COLO829 (cell line): ENCODE measurements around the gene PKDREJ.
"Not testable (repeated sequence)": the region's sequence is repeated elsewhere in the genome, so short reads cannot be mapped to it uniquely, and the experiment has no call there.

Experiments used
- DNase-seq: peaks from one replicate; pipeline ENCODE4 v3.0.0; 2012; ENCODE audit warnings: low spot score

Gene PKDREJ

GRCh38 chr22:46264520-46264919, 1.4 kb upstream of the PKDREJ start:
- not testable (repeated sequence) for DNase-seq

- no peak for DNase-seq
Measured at GRCh38 chr22:46262449-46263215, 511 bp downstream of the PKDREJ start.

GRCh38 chr22:46260038-46260437, 3.1 kb downstream of the PKDREJ start:
- no peak for DNase-seq

- no peak for DNase-seq
Measured at GRCh38 chr22:46259374-46259773, 3.8 kb downstream of the PKDREJ start.

GRCh38 chr22:46256358-46256958, 6.7 kb downstream of the PKDREJ start:
- no peak for DNase-seq

- DNase-seq = no peak
Measured at GRCh38 chr22:46251816-46252380, 11.2 kb downstream of the PKDREJ start.

- DNase-seq = no peak
Measured at GRCh38 chr22:46251266-46251665, 11.9 kb downstream of the PKDREJ start.

GRCh38 chr22:46250783-46251125, 12.4 kb downstream of the PKDREJ start:
- DNase-seq = no peak

- peak; percentile 75 for DNase-seq
Measured at GRCh38 chr22:46250035-46250782, 12.9 kb downstream of the PKDREJ start, which contains the start of gene CDPF1. CDPF1 (minus strand) TSS chr22:46250293; CDS start chr22:46248284, 2,009 bp downstream.

GRCh38 chr22:46247443-46247975, 15.6 kb downstream of the PKDREJ start:
- no peak for DNase-seq

- no peak for DNase-seq
Measured at GRCh38 chr22:46246178-46246577, 17.0 kb downstream of the PKDREJ start.

- no peak for DNase-seq
Measured at GRCh38 chr22:46245511-46245910, 17.6 kb downstream of the PKDREJ start.

- DNase-seq = no peak
Measured at GRCh38 chr22:46244771-46245170, 18.4 kb downstream of the PKDREJ start.

- DNase-seq = no peak
Measured at GRCh38 chr22:46242076-46242475, 21.1 kb downstream of the PKDREJ start.

GRCh38 chr22:46241396-46242007, 21.6 kb downstream of the PKDREJ start:
- DNase-seq = no peak

- no peak for DNase-seq
Measured at GRCh38 chr22:46240907-46241306, 22.2 kb downstream of the PKDREJ start.

- DNase-seq = no peak
Measured at GRCh38 chr22:46240506-46240905, 22.6 kb downstream of the PKDREJ start.

- no peak for DNase-seq
Measured at GRCh38 chr22:46240073-46240472, 23.1 kb downstream of the PKDREJ start.

- DNase-seq = no peak
Measured at GRCh38 chr22:46239261-46240048, 23.7 kb downstream of the PKDREJ start.

GRCh38 chr22:46238541-46238940, 24.6 kb downstream of the PKDREJ start:
- DNase-seq = no peak

- no peak for DNase-seq
Measured at GRCh38 chr22:46237453-46238124, 25.6 kb downstream of the PKDREJ start.
